ENCODE measurements around the gene AJM1.

DNA sequence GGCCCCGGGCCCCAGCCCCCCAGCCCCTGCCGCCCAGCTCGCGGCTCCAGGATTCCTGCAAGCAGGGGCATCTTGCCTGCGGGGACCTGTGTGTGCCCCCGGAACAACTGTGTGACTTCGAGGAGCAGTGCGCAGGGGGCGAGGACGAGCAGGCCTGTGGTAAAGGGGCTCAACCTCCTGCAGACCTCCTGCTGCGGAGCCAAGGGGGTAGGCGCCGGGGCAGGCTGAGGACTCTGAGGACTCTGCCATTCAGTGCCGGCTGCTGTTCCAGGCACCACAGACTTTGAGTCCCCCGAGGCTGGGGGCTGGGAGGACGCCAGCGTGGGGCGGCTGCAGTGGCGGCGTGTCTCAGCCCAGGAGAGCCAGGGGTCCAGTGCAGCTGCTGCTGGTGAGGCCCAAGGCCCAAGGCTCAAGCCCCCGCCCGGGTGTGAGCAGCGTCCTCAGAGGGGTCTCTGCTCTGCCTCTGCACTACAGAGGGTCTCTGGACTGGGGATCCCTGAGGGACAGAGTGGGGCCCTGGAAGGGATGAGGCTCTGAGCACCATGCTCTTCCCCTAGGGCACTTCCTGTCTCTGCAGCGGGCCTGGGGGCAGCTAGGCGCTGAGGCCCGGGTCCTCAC, 13.3 kb downstream of the AJM1 start:
- no peak for TF ChIP-seq CTCF (conservative IDR thresholded peaks at IDR 0.05)
- no peak for TF ChIP-seq ZFX (IDR thresholded peaks at IDR 0.05)
